ENCODE data around the gene ALMS1.
A peak's percentile ranks its signal among the peaks of the same experiment; 100 is the strongest.
"Not testable (repeated sequence)": the region's sequence is repeated elsewhere in the genome, so short reads cannot be mapped to it uniquely, and the experiment has no call there.

The ALMS1 gene

GRCh38 chr2:73530773-73531172, 145.1 kb downstream of the ALMS1 start:
- DNase-seq = not testable (repeated sequence)

- no peak for DNase-seq
Measured at GRCh38 chr2:73532381-73532780, 146.7 kb downstream of the ALMS1 start.

- DNase-seq = no peak
Measured at GRCh38 chr2:73536133-73536840, 150.7 kb downstream of the ALMS1 start.

GRCh38 chr2:73560875-73561274, 175.2 kb downstream of the ALMS1 start:
- not testable (repeated sequence) for DNase-seq

GRCh38 chr2:73561422-73561821, 175.8 kb downstream of the ALMS1 start:
- no peak for DNase-seq

GRCh38 chr2:73564986-73565385, 179.3 kb downstream of the ALMS1 start:
- DNase-seq = no peak

- DNase-seq = no peak
Measured at GRCh38 chr2:73566288-73566878, 180.7 kb downstream of the ALMS1 start.

- DNase-seq = peak; percentile 94
Measured at GRCh38 chr2:73575261-73575660, 189.6 kb downstream of the ALMS1 start.

GRCh38 chr2:73582364-73582763, 196.7 kb downstream of the ALMS1 start:
- no peak for DNase-seq

GRCh38 chr2:73588177-73588576, 202.5 kb downstream of the ALMS1 start:
- DNase-seq = no peak

GRCh38 chr2:73593680-73594079, 208.0 kb downstream of the ALMS1 start:
- no peak for DNase-seq

- DNase-seq = no peak
Measured at GRCh38 chr2:73594251-73594650, 208.6 kb downstream of the ALMS1 start.

- no peak for DNase-seq
Measured at GRCh38 chr2:73601780-73602179, 216.1 kb downstream of the ALMS1 start.

GRCh38 chr2:73603099-73603588, 217.5 kb downstream of the ALMS1 start:
- DNase-seq = not testable (repeated sequence)

- not testable (repeated sequence) for DNase-seq
Measured at GRCh38 chr2:73604589-73604988, 219.0 kb downstream of the ALMS1 start.

GRCh38 chr2:73610111-73610510, 224.5 kb downstream of the ALMS1 start:
- DNase-seq = no peak

GRCh38 chr2:73611193-73611592, 225.6 kb downstream of the ALMS1 start:
- no peak for DNase-seq

- DNase-seq = no peak
Measured at GRCh38 chr2:73611867-73612266, 226.2 kb downstream of the ALMS1 start.

GRCh38 chr2:73614105-73614504, 228.5 kb downstream of the ALMS1 start:
- DNase-seq = no peak

- peak; percentile 89 for DNase-seq
Measured at GRCh38 chr2:73614997-73615396, 229.4 kb downstream of the ALMS1 start.

GRCh38 chr2:73619925-73620324, 234.3 kb downstream of the ALMS1 start:
- not testable (repeated sequence) for DNase-seq

GRCh38 chr2:73624036-73624435, 238.4 kb downstream of the ALMS1 start:
- not testable (repeated sequence) for DNase-seq

- DNase-seq = not testable (repeated sequence)
Measured at GRCh38 chr2:73624625-73625024, 239.0 kb downstream of the ALMS1 start.

GRCh38 chr2:73626237-73626636, 240.6 kb downstream of the ALMS1 start:
- not testable (repeated sequence) for DNase-seq

GRCh38 chr2:73628493-73628892, 242.9 kb downstream of the ALMS1 start:
- not testable (repeated sequence) for DNase-seq
